NCI-H510A (cell line): Measurements from ENCODE around the gene MINDY4.
"Not testable (repeated sequence)": the region's sequence is repeated elsewhere in the genome, so short reads cannot be mapped to it uniquely, and the experiment has no call there.

ENCODE experiments used
- DNase-seq: peaks from one replicate; lab custom pipeline; 2025; lab: John Stamatoyannopoulos, UW

MINDY4 gene

GRCh38 chr7:30804078-30804661 lies 33.0 kb downstream of the MINDY4 start:
- no peak for DNase-seq

- DNase-seq: no peak
These were observed 34.0 kb downstream of the MINDY4 start for GRCh38 chr7:30805081-30805691.

- DNase-seq: no peak
These were observed 34.7 kb downstream of the MINDY4 start for GRCh38 chr7:30805931-30806330.

- DNase-seq: not testable (repeated sequence)
These were observed 36.3 kb downstream of the MINDY4 start for GRCh38 chr7:30807477-30807876.

- DNase-seq: not testable (repeated sequence)
These were observed 36.7 kb downstream of the MINDY4 start for GRCh38 chr7:30807941-30808340.

GRCh38 chr7:30810986-30811385 lies 39.8 kb downstream of the MINDY4 start:
- DNase-seq: no peak

GRCh38 chr7:30812676-30813075 lies 41.5 kb downstream of the MINDY4 start:
- no peak for DNase-seq

GRCh38 chr7:30813466-30813865 lies 42.2 kb downstream of the MINDY4 start:
- no peak for DNase-seq

GRCh38 chr7:30814700-30815387 lies 43.6 kb downstream of the MINDY4 start:
- no peak for DNase-seq

- no peak for DNase-seq
These were observed 44.2 kb downstream of the MINDY4 start for GRCh38 chr7:30815388-30815854.

- no peak for DNase-seq
These were observed 44.9 kb downstream of the MINDY4 start for GRCh38 chr7:30815951-30816644.

- no peak for DNase-seq
These were observed 45.6 kb downstream of the MINDY4 start for GRCh38 chr7:30816645-30817370.

- no peak for DNase-seq
These were observed 46.2 kb downstream of the MINDY4 start for GRCh38 chr7:30817371-30817767.

- no peak for DNase-seq
These were observed 53.9 kb downstream of the MINDY4 start for GRCh38 chr7:30824821-30825720.

GRCh38 chr7:30826181-30826580 lies 55.0 kb downstream of the MINDY4 start:
- no peak for DNase-seq

- DNase-seq: no peak
These were observed 57.4 kb downstream of the MINDY4 start for GRCh38 chr7:30828591-30828990.

- DNase-seq: no peak
These were observed 58.3 kb downstream of the MINDY4 start for GRCh38 chr7:30829471-30829870.

GRCh38 chr7:30831227-30831626 lies 60.0 kb downstream of the MINDY4 start:
- no peak for DNase-seq

- no peak for DNase-seq
These were observed 60.7 kb downstream of the MINDY4 start for GRCh38 chr7:30831936-30832335.

GRCh38 chr7:30834017-30834674 lies 62.9 kb downstream of the MINDY4 start:
- DNase-seq: not testable (repeated sequence)
